Vagina (tissue), 2 donors: Measurements from ENCODE around the gene ZMYM1. TPM values are rescaled to one million over a fixed set of nuclear protein-coding genes. Genes with fewer than 3 reads are reported as not detected.

ENCODE experiments used
- DNase-seq, 2 donors: peaks; one replicate each; pipeline ENCODE4 v3.0.0-alpha.2; 2017; ENCODE audit errors: extremely low spot score in 2 of 2
- H3K27ac ChIP-seq: fragments of 200-600 bp; sonication (generic); one replicate; pipeline ENCODE4 v1.5.1; 2019
- H3K27me3 ChIP-seq: fragments of 200-600 bp; sonication (generic); one replicate; pipeline ENCODE4 v1.5.1; 2019
- H3K36me3 ChIP-seq, 2 donors: fragments of 200-600 bp; sonication (generic); one replicate each; pipeline ENCODE4 v1.5.1; 2017 to 2019
- H3K4me1 ChIP-seq: fragments of 200-600 bp; sonication (generic); one replicate; pipeline ENCODE4 v1.5.1; 2019
- H3K4me3 ChIP-seq, 2 donors: fragments of 200-600 bp; sonication (generic); 1 replicate in 1 of 2; 2 replicates in 1 of 2; pipeline ENCODE4 v1.5.1; 2016 to 2019
- H3K9me3 ChIP-seq: fragments of 200-600 bp; sonication (generic); one replicate; pipeline ENCODE4 v1.5.1; 2019
- CTCF ChIP-seq, 3 experiments: fragments of 450-650 bp in 2 of 3; fragments of 200-600 bp in 1 of 3; sonication (generic) in 1 of 3; IDR thresholded peaks; one replicate each; pipeline ENCODE4 v1.5.1; 2017 to 2019; ENCODE audit warnings: antibody characterized with exemption in 3 of 3, mild to moderate bottlenecking in 2 of 3, moderate library complexity in 2 of 3
- POLR2A ChIP-seq, 2 donors: fragments of 450-650 bp; IDR thresholded peaks; one replicate each; pipeline ENCODE4 v1.6.1; 2017; ENCODE audit warnings: antibody characterized with exemption in 2 of 2, mild to moderate bottlenecking in 2 of 2, moderate library complexity in 2 of 2
- POLR2AphosphoS5 ChIP-seq, 2 donors: sonication (generic); formaldehyde crosslinking; IDR thresholded peaks; one replicate each; pipeline ENCODE4 v1.9.0; 2017; ENCODE audit warnings: antibody characterized with exemption in 2 of 2, mild to moderate bottlenecking in 2 of 2, low read depth in 1 of 2; ENCODE audit not compliant: insufficient read depth in 1 of 2
- intact Hi-C: fragments of 100-400 bp; cut with DNase I; formaldehyde crosslinking; loops from one replicate; pipeline ENCODE4 v1.15.1; 2023
- total RNA-seq: library from RNA; depleted of rRNA; stranded (reverse); fragments of >200 nt; gene quantifications from one replicate; pipeline ENCODE4 v1.2.3, GENCODE V29; 2016

The ZMYM1 gene
- total RNA-seq, 1 donor from 2014 or later, result 12.5 TPM

- Histone ChIP-seq H3K36me3 (peaks cover 3 to 21% of the 10 kb centered on the region in 2 donors), H3K4me1 (no peaks in the 10 kb centered on the region)
- intact Hi-C loops, result no loop called here
Measured at GRCh38 chr1:35111106-35111505, 31.9 kb downstream of the ZMYM1 start.

GRCh38 chr1:35112668-35113067, 33.5 kb downstream of the ZMYM1 start:
- no peak for TF ChIP-seq POLR2AphosphoS5 (IDR thresholded peaks at IDR 0.05; ENCODE audit: insufficient read depth in 1 of 2, low read depth in 1 of 2)
- no peak for TF ChIP-seq POLR2A (IDR thresholded peaks at IDR 0.05)
- no peak for TF ChIP-seq CTCF (IDR thresholded peaks at IDR 0.05)
- intact Hi-C loops, result no loop called here
- H3K4me1 ChIP-seq, result no peaks in the 10 kb centered on the region
- no peak overlapping the region for H3K27ac ChIP-seq
- H3K36me3 ChIP-seq, result peaks cover 3 to 21% of the 10 kb centered on the region in 2 donors
- H3K9me3 ChIP-seq, result no peaks in the 10 kb centered on the region
- H3K4me3 ChIP-seq, result no peak overlapping the region
- no peak for DNase-seq
- H3K27me3 ChIP-seq, result no peaks in the 10 kb centered on the region

More at GRCh38 chr1:35111106-35111505, 31.9 kb downstream of the ZMYM1 start:
- H3K27me3 ChIP-seq, result no peaks in the 10 kb centered on the region
- TF ChIP-seq POLR2A (IDR thresholded peaks at IDR 0.05), result no peak
- no peak for TF ChIP-seq POLR2AphosphoS5 (IDR thresholded peaks at IDR 0.05; ENCODE audit: insufficient read depth in 1 of 2, low read depth in 1 of 2)
- TF ChIP-seq CTCF (IDR thresholded peaks at IDR 0.05), result no peak
- DNase-seq, result no peak
- no peak overlapping the region for H3K27ac ChIP-seq
- no peaks in the 10 kb centered on the region for H3K9me3 ChIP-seq
- no peak overlapping the region for H3K4me3 ChIP-seq

GRCh38 chr1:35115459-35116383, 36.5 kb downstream of the ZMYM1 start:
- H3K9me3 ChIP-seq, result no peaks in the 10 kb centered on the region
- H3K4me1 ChIP-seq, result peaks cover 6% of the 10 kb centered on the region
- no peak for TF ChIP-seq CTCF (IDR thresholded peaks at IDR 0.05)
- TF ChIP-seq POLR2AphosphoS5 (IDR thresholded peaks at IDR 0.05; ENCODE audit: insufficient read depth in 1 of 2, low read depth in 1 of 2), result no peak
- TF ChIP-seq POLR2A (IDR thresholded peaks at IDR 0.05), result no peak
- H3K27ac ChIP-seq, result no peak overlapping the region
- H3K36me3 ChIP-seq, result peaks cover 3 to 21% of the 10 kb centered on the region in 2 donors
- intact Hi-C loops, result no loop called here
- DNase-seq, result no peak
- H3K27me3 ChIP-seq, result no peaks in the 10 kb centered on the region
- no peak overlapping the region for H3K4me3 ChIP-seq

GRCh38 chr1:35120458-35121133, 41.4 kb downstream of the ZMYM1 start:
- intact Hi-C loops, result no loop called here
- TF ChIP-seq POLR2AphosphoS5 (IDR thresholded peaks at IDR 0.05; ENCODE audit: insufficient read depth in 1 of 2, low read depth in 1 of 2) (no peak), CTCF (IDR thresholded peaks at IDR 0.05) (no peak), POLR2A (IDR thresholded peaks at IDR 0.05) (no peak)
- Histone ChIP-seq H3K4me3 (peak overlapping the region; percentile 31 to 41), H3K27ac (no peak overlapping the region), H3K9me3 (no peaks in the 10 kb centered on the region), H3K4me1 (peaks cover 10% of the 10 kb centered on the region), H3K36me3 (no peaks in the 10 kb centered on the region), H3K27me3 (no peaks in the 10 kb centered on the region)
- no peak for DNase-seq
